GM12801 (cell line): Measurements from ENCODE around the gene MUC20.

ENCODE experiments used
- CTCF ChIP-seq: IDR thresholded peaks from one replicate; pipeline ENCODE4 v1.5.1; 2011; ENCODE audit warnings: control low read depth; ENCODE audit not compliant: insufficient read length; ENCODE audit errors: extremely low read depth

MUC20 gene

GRCh38 chr3:195768414-195768813 is 47.6 kb downstream of the MUC20 start:
- no peak for TF ChIP-seq CTCF

GRCh38 chr3:195768831-195769303 is 48.1 kb downstream of the MUC20 start:
- no peak for TF ChIP-seq CTCF

- TF ChIP-seq CTCF, result no peak
These were observed 48.8 kb downstream of the MUC20 start for GRCh38 chr3:195769551-195769950.

GRCh38 chr3:195770081-195770840 is 49.5 kb downstream of the MUC20 start:
- TF ChIP-seq CTCF, result no peak

- no peak for TF ChIP-seq CTCF
These were observed 51.0 kb downstream of the MUC20 start for GRCh38 chr3:195771646-195772300.

GRCh38 chr3:195773956-195774537 is 53.3 kb downstream of the MUC20 start:
- no peak for TF ChIP-seq CTCF

- TF ChIP-seq CTCF, result no peak
These were observed 54.1 kb downstream of the MUC20 start for GRCh38 chr3:195774917-195775316.
